Fibroblast of lung (primary cell): Measurements from ENCODE around the gene CCR7.

ENCODE experiments used
- EZH2 ChIP-seq: IDR thresholded peaks from 2 replicates; pipeline ENCODE4 v1.5.1; 2012; ENCODE audit warnings: low read length, control low read depth, mild to moderate bottlenecking; ENCODE audit errors: missing control alignments
- TF ChIP-seq, protein P1 (sequence below), 2 donors: IDR thresholded peaks in 1 of 2; conservative IDR thresholded peaks in 1 of 2; 1 replicate in 1 of 2; 2 replicates in 1 of 2; pipeline ENCODE4 v1.5.1; 2011 to 2012; ENCODE audit warnings: low read length in 2 of 2, control low read depth in 1 of 2, inconsistent platforms in 1 of 2, low read depth in 1 of 2, mild to moderate bottlenecking in 1 of 2

DNA sequence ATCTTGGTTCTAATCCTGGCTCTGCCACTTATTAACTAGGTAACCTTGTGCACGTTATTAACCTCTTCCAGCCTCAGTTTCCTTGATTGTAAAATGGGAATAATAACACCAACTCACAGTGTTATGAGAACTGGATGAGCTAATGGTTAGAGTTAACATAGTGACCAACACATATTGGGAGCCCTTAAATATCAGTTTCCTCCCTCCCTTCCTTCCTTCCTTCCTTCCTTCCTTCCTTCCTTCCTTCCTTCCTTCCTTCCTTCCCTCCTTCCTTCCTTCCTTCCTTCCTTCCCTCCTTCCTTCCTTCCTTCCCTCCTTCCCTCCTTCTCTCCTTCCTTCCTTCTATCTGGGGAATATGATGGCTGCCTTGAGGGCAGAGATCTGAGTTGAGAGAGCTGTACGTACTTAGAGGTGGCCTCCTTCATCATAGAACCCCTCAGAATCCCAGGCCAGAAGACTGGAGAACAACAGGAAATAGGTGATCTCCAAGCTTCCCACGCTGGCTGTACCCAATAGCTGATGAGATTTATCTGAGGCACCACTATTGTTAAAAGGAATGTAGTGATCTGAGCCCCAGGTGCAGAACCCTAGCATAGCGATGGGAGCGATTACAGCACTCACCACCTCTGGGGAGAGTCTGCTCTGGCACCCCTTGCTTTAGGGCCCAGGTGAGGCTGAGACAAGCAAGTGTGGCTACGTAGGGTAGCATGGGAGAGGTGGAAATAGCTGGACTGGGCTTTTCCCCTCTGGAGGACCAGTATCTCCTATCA is 26.2 kb downstream of the CCR7 start:
- TF ChIP-seq, protein P1, sequence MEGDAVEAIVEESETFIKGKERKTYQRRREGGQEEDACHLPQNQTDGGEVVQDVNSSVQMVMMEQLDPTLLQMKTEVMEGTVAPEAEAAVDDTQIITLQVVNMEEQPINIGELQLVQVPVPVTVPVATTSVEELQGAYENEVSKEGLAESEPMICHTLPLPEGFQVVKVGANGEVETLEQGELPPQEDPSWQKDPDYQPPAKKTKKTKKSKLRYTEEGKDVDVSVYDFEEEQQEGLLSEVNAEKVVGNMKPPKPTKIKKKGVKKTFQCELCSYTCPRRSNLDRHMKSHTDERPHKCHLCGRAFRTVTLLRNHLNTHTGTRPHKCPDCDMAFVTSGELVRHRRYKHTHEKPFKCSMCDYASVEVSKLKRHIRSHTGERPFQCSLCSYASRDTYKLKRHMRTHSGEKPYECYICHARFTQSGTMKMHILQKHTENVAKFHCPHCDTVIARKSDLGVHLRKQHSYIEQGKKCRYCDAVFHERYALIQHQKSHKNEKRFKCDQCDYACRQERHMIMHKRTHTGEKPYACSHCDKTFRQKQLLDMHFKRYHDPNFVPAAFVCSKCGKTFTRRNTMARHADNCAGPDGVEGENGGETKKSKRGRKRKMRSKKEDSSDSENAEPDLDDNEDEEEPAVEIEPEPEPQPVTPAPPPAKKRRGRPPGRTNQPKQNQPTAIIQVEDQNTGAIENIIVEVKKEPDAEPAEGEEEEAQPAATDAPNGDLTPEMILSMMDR (conservative IDR thresholded peaks at IDR 0.05 in 1 of 2, IDR thresholded peaks at IDR 0.05 in 1 of 2; ENCODE audit: low read depth in 1 of 2, low read length in 2 of 2) = no peak
- no peak for TF ChIP-seq EZH2
